Measurements from ENCODE around the gene TRIM33.

Gene TRIM33

DNA sequence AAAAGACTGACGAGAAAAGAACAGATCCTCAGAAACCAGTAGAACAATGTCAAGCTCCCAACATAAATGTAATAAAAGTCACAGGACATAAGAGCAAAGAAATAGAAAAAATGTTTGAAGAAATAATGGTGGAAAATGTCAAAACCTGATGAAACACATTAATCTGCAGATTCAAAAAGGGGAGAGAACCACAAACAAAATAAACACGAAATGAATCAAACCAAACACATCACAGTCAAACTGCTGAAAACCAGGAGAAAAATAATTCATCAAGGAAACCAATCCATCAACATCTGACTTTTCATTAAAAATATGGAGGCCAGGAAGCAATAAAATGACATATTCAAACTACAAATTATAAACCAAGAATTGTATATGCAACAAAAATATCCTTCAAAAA, 31.9 kb downstream of the TRIM33 start:
- ChIA-PET POLR2A (ENCODE audit: low non-redundant PET) (no interaction called here), CTCF (interaction anchor here (0.6 kb wide), 1 partner anchor 53 kb away, joined by 4 read pairs; no protein-coding TSS in a partner anchor)
- DNase-seq (ENCODE audit: low spot score) = no peak
- no peak overlapping the region for H3K27ac ChIP-seq
- TF ChIP-seq, protein P1, sequence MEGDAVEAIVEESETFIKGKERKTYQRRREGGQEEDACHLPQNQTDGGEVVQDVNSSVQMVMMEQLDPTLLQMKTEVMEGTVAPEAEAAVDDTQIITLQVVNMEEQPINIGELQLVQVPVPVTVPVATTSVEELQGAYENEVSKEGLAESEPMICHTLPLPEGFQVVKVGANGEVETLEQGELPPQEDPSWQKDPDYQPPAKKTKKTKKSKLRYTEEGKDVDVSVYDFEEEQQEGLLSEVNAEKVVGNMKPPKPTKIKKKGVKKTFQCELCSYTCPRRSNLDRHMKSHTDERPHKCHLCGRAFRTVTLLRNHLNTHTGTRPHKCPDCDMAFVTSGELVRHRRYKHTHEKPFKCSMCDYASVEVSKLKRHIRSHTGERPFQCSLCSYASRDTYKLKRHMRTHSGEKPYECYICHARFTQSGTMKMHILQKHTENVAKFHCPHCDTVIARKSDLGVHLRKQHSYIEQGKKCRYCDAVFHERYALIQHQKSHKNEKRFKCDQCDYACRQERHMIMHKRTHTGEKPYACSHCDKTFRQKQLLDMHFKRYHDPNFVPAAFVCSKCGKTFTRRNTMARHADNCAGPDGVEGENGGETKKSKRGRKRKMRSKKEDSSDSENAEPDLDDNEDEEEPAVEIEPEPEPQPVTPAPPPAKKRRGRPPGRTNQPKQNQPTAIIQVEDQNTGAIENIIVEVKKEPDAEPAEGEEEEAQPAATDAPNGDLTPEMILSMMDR (conservative IDR thresholded peaks at IDR 0.05; ENCODE audit: low read depth) = no peak

DNA sequence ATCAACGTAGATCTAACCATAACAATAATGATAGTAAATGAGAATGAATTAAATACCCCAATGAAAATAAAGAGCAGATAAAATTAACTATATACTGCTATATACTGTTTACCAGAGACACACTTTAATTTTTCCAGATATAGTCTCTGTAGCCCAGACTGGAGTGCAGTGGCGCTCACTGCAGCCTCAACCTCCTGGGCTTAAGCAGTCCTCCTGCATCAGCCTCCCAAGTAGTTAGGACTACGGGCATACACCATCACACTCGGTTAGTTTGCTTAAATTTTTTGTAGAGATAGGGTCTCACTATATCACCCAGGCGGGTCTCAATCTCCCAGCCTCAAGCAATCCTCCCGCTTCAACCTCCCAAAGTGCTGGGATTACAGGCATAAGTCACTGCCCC, 37.2 kb downstream of the TRIM33 start:
- TF ChIP-seq, protein P1 (conservative IDR thresholded peaks at IDR 0.05; ENCODE audit: low read depth) = no peak
- ChIA-PET POLR2A (ENCODE audit: low non-redundant PET) (no interaction called here), CTCF (no interaction called here)

DNA sequence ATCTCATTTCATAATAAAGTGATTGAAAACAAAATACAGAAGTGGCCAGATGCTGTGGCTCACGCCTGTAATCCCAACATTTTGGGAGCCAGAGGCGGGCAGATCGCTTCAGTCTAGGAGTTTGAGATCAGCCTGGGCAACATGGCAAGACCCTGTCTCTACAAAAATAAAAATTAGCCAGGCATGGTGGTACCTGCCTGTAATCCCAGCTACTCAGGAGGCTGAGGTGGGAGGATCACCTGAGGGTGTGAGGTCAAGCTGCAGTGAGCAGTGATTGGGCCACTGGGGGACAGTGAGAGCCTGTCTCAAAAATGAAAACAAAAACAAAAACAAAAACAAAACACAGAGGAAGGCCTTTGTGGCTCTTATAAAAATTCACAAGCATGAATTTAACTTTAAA, 38.6 kb downstream of the TRIM33 start:
- ChIA-PET POLR2A (ENCODE audit: low non-redundant PET) (no interaction called here), CTCF (interaction anchor here (0.7 kb wide), 1 partner anchor 38 kb away, joined by 5 read pairs; no protein-coding TSS in a partner anchor)
- TF ChIP-seq, protein P1 (conservative IDR thresholded peaks at IDR 0.05; ENCODE audit: low read depth) = no peak
- DNase-seq (ENCODE audit: low spot score) = no peak
- no peak overlapping the region for H3K27ac ChIP-seq

More for the DNA sequence above, 37.2 kb downstream of the TRIM33 start:
- DNase-seq (ENCODE audit: low spot score) = no peak
- peak overlapping the region; percentile 44 for H3K27ac ChIP-seq

DNA sequence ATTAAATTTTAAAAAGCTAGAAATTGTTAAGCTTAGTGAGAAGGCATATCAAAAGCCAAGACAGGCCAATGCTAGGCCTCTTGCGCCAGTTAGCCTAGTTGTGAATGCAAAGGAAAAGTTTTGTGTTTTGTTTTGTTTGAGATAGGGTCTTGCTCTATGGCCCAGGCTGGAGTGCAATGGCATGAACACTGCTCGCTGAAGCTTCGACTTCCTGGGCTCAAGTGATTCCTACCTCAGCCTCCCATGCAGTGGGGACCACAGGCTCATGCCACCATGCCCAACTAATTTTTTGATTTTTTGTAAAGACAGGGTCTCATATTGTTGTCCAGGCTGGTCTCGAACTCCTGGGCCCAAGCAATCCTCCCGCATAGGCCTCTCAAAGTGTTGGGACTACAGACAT, 40.3 kb downstream of the TRIM33 start:
- ChIA-PET CTCF (no interaction called here), POLR2A (ENCODE audit: low non-redundant PET) (no interaction called here)
- DNase-seq (ENCODE audit: low spot score) = no peak
- TF ChIP-seq, protein P1 (conservative IDR thresholded peaks at IDR 0.05; ENCODE audit: low read depth) = no peak
- no peak overlapping the region for H3K27ac ChIP-seq

DNA sequence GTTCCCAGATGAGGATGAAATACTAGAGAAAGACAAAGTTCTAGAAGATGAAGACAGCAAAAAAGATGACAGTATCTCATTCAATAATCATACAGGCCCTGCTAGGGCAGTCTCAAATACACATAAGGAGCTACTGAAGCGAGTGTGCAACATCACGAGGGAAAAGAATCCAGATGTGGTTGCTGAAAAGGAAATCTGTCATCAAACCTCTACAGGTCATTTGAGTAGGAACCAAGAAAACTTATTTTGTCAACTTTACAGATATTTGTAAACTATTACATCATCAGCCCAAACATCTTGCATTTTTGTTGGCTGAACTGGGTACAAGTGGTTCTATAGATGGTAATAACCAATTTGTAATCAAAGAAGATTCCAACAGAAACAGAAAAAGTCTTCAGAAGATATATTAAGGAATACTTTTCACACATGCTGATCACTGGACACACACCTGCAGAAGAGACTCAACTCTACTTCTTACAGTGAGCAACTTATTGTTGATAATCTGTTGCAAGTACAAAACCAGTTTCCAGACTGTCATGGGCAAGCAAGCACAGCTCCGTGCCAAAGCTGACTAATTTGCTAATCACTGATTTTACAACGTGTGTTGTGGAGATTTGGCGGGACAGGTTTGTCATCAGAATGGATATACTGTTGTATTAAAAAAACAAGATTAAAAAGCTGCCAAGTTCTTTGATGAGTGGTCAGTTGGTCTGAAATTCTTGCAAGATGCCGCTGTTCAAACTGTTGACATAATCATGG, 42.1 kb downstream of the TRIM33 start:
- DNase-seq (ENCODE audit: low spot score) = peak; percentile 49
- TF ChIP-seq, protein P1 (conservative IDR thresholded peaks at IDR 0.05; ENCODE audit: low read depth) = no peak
- CTCF ChIA-PET = interaction anchor here (0.8 kb wide), 1 partner anchor 203 kb away, joined by 3 read pairs; no protein-coding TSS in a partner anchor
- POLR2A ChIA-PET (ENCODE audit: low non-redundant PET) = no interaction called here
- H3K27ac ChIP-seq = no peak overlapping the region

DNA sequence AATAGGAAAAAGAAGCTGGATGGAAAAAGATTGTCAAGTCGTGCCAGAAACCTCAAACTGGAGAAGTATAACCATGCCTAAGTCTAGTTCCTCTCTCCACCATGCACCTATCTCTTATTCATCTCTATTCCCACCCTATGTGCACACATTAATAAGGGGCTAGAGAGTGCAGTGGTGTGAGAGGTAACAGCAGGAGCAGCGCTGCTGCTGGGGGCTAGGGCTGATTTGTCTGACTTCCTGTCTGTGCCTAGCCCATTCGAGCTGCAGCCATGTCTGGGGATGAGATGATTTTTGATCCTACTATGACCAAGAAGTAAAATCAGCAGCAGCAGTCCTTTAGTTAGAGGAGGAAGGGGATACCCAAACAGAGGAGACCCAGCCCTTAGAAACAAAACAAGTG, 43.0 kb downstream of the TRIM33 start:
- DNase-seq (ENCODE audit: low spot score) = no peak
- H3K27ac ChIP-seq = no peak overlapping the region
- TF ChIP-seq, protein P1 (conservative IDR thresholded peaks at IDR 0.05; ENCODE audit: low read depth) = no peak
- ChIA-PET CTCF (interaction anchor here (0.8 kb wide), 1 partner anchor 204 kb away, joined by 3 read pairs; no protein-coding TSS in a partner anchor), POLR2A (ENCODE audit: low non-redundant PET) (no interaction called here)
